Activated CD4-positive, alpha-beta T cell treated with anti-CD3 and anti-CD28 coated beads, Interleukin-2, Interleukin-6, amounts not matched to agents 100 ng/mL and 50 ng/mL, durations not matched to agents 16 hours and 8 hours (primary cell): ENCODE results near the gene GNA12.

Experiments used
- DNase-seq: peaks from one replicate; pipeline ENCODE4 v3.0.0-alpha.2; 2020

GNA12 gene

GRCh38 chr7:2814946-2815874 lies 28.9 kb downstream of the GNA12 start:
- DNase-seq = no peak

GRCh38 chr7:2814186-2814945 lies 29.7 kb downstream of the GNA12 start:
- DNase-seq = no peak

GRCh38 chr7:2813350-2814185 lies 30.5 kb downstream of the GNA12 start:
- no peak for DNase-seq

GRCh38 chr7:2812831-2813230 lies 31.3 kb downstream of the GNA12 start:
- DNase-seq = no peak

- DNase-seq = no peak
Observed at GRCh38 chr7:2812114-2812487, 32.0 kb downstream of the GNA12 start.

- no peak for DNase-seq
Observed at GRCh38 chr7:2811476-2812113, 32.5 kb downstream of the GNA12 start.

- DNase-seq = no peak
Observed at GRCh38 chr7:2810682-2811415, 33.3 kb downstream of the GNA12 start.

GRCh38 chr7:2809903-2810625 lies 34.0 kb downstream of the GNA12 start:
- DNase-seq = no peak

- DNase-seq = no peak
Observed at GRCh38 chr7:2808891-2809665, 35.0 kb downstream of the GNA12 start.

GRCh38 chr7:2807845-2808772 lies 36.0 kb downstream of the GNA12 start:
- no peak for DNase-seq

GRCh38 chr7:2807460-2807844 lies 36.7 kb downstream of the GNA12 start:
- no peak for DNase-seq

- DNase-seq = no peak
Observed at GRCh38 chr7:2806571-2806970, 37.5 kb downstream of the GNA12 start.

- DNase-seq = no peak
Observed at GRCh38 chr7:2805213-2805944, 38.7 kb downstream of the GNA12 start.

GRCh38 chr7:2804227-2804763 lies 39.8 kb downstream of the GNA12 start:
- DNase-seq = no peak

GRCh38 chr7:2803755-2804154 lies 40.4 kb downstream of the GNA12 start:
- DNase-seq = no peak

- DNase-seq = no peak
Observed at GRCh38 chr7:2803342-2803692, 40.8 kb downstream of the GNA12 start.

GRCh38 chr7:2802504-2803341 lies 41.4 kb downstream of the GNA12 start:
- DNase-seq = no peak
